ENCODE measurements around the gene C13orf46.

The C13orf46 gene

GRCh38 chr13:113970810-113971470 lies 2.9 kb downstream of the C13orf46 start:
- no peak for DNase-seq (ENCODE audit: low read depth)

GRCh38 chr13:113969973-113970611 lies 3.8 kb downstream of the C13orf46 start:
- DNase-seq (ENCODE audit: low read depth): no peak

GRCh38 chr13:113969311-113969972 lies 4.4 kb downstream of the C13orf46 start:
- no peak for DNase-seq (ENCODE audit: low read depth)

- no peak for DNase-seq (ENCODE audit: low read depth)
Observed at GRCh38 chr13:113968463-113969310, 5.2 kb downstream of the C13orf46 start.

- no peak for DNase-seq (ENCODE audit: low read depth)
Observed at GRCh38 chr13:113967729-113968462, 6.0 kb downstream of the C13orf46 start.

- no peak for DNase-seq (ENCODE audit: low read depth)
Observed at GRCh38 chr13:113967206-113967720, 6.6 kb downstream of the C13orf46 start.

- no peak for DNase-seq (ENCODE audit: low read depth)
Observed at GRCh38 chr13:113965968-113966884, 7.7 kb downstream of the C13orf46 start.

GRCh38 chr13:113965383-113965874 lies 8.4 kb downstream of the C13orf46 start:
- DNase-seq (ENCODE audit: low read depth): no peak

GRCh38 chr13:113964251-113964995 lies 9.5 kb downstream of the C13orf46 start:
- no peak for DNase-seq (ENCODE audit: low read depth)

- DNase-seq (ENCODE audit: low read depth): no peak
Observed at GRCh38 chr13:113963376-113963775, 10.5 kb downstream of the C13orf46 start.

GRCh38 chr13:113962975-113963374 lies 10.9 kb downstream of the C13orf46 start:
- DNase-seq (ENCODE audit: low read depth): no peak

- DNase-seq (ENCODE audit: low read depth): no peak
Observed at GRCh38 chr13:113962386-113962785, 11.5 kb downstream of the C13orf46 start.

GRCh38 chr13:113960276-113960948 lies 13.5 kb downstream of the C13orf46 start:
- no peak for DNase-seq (ENCODE audit: low read depth)

GRCh38 chr13:113959198-113959597 lies 14.7 kb downstream of the C13orf46 start:
- DNase-seq (ENCODE audit: low read depth): no peak

- no peak for DNase-seq (ENCODE audit: low read depth)
Observed at GRCh38 chr13:113958373-113958772, 15.5 kb downstream of the C13orf46 start.

- DNase-seq (ENCODE audit: low read depth): no peak
Observed at GRCh38 chr13:113956571-113956970, 17.3 kb downstream of the C13orf46 start.

- DNase-seq (ENCODE audit: low read depth): no peak
Observed at GRCh38 chr13:113955691-113956090, 18.2 kb downstream of the C13orf46 start.

- no peak for DNase-seq (ENCODE audit: low read depth)
Observed at GRCh38 chr13:113955235-113955634, 18.6 kb downstream of the C13orf46 start.

Measured in stimulated activated CD8-positive, alpha-beta memory T cell treated with anti-CD3 and anti-CD28 coated beads, Interleukin-7, amount 100 ng/mL, for 24 hours (primary cell).